NCI-H510A (cell line): ENCODE data around the gene PDIA2.
"Not testable (repeated sequence)": the region's sequence is repeated elsewhere in the genome, so short reads cannot be mapped to it uniquely, and the experiment has no call there.

Source experiments
- DNase-seq: peaks from one replicate; lab custom pipeline; 2025; lab: John Stamatoyannopoulos, UW

The PDIA2 gene

DNA sequence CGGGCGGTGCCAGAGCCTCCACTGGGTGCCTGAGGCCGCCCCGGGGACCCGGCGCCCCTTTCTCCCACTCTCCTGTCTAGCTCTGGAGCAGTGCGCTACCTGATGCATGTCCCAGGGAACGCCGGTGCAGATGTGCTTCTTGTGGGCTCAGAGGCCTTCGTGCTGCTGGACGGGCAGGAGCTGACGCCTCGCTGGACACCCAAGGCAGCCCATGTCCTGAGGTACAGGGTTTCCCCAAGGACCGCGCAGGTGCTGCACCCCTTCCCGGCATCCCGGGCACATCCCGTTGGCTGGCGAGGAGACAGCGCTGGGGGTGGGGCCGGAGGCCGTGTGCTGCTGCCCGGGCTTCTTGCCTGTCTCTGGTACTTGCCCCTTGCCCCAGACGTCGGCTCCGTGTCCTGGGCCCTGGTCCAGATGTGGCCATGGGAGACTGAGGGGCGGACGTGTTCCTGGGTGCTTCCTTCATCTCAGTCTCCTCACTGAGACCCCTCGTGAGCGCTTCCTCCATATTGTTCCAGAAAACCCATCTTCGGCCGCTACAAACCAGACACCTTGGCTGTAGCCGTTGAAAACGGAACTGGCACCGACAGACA, 19.7 kb upstream of the PDIA2 start:
- DNase-seq, result no peak

DNA sequence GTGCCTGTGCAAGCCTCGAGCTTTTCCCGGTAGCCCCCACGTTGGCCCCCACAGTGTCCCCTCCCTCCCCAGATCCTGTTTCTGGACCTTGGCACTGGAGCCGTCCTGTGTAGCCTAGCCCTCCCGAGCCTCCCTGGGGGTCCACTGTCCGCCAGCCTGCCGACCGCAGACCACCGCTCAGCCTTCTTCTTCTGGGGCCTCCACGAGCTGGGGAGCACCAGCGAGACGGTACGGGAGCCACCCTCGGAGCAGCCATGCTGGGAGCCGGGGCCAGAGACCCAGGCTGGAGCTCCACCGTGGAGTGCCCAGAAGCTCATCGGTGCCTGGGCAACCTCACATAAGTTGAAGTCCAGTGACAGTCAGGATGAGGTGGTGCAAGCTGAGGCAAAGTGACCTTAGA, 19.0 kb upstream of the PDIA2 start:
- no peak for DNase-seq

DNA sequence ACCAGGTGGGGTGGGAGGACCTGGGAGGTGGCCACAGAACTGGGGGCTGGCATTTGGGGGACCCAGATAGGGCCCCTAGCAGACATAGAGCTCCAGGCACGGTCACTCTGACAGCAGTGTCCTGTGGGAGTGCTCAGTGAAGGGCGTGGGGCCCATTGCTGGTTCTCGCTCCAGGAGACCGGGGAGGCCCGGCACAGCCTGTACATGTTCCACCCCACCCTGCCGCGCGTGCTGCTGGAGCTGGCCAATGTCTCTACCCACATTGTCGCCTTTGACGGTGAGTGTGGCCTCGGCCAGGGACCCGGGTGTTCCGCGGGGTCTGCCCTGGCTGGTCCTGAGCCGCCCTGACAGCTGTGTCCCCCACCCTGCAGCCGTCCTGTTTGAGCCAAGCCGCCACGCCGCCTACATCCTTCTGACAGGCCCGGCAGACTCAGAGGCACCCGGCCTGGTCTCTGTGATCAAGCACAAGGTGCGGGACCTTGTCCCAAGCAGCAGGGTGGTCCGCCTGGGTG, 18.5 kb upstream of the PDIA2 start:
- no peak for DNase-seq

DNA sequence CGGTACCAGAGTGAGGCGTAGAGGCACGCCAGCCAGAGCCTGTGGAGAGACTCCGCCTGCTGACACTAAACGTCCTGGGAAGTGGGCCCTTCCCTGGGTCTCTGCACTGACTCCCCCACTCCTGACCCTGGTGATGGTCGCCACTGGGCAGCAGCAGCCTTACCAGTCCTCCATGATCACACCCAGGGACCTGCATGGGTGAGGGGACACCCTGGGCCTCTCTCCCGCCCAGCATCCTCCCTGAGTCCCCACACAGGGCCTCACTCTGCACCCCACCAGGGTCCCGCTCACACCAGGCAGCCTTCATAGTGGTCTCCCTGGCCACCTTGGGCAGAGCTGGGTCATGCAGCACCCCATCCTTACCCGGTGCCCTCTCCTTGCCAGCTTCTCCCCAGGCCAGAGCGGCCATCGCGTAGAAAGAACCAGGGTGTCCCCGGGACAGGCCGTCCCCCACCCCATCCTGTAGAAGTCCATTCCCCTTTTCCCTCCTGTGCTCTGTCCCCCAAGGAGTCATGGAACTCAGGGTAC, 17.9 kb upstream of the PDIA2 start:
- no peak for DNase-seq

DNA sequence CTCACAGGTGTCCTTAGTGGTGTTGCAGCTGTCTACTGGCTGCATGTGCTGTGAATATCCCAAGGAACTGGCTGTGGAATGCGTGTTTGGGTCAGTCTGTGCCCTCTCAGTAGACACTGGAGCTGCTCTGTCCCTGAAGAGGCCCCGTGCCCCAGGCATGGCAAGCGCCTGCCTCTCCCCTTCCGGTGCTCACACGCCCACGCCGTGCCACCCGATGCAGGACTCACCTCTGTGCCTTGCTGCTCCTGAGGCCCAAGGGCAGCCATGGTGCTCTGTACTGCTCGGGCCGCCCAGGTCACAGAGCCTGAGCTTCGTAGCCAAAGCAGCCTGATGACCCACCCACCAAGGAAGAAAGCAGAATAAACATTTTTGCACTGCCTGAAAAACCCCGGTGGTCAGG, 17.3 kb upstream of the PDIA2 start:
- no peak for DNase-seq

DNA sequence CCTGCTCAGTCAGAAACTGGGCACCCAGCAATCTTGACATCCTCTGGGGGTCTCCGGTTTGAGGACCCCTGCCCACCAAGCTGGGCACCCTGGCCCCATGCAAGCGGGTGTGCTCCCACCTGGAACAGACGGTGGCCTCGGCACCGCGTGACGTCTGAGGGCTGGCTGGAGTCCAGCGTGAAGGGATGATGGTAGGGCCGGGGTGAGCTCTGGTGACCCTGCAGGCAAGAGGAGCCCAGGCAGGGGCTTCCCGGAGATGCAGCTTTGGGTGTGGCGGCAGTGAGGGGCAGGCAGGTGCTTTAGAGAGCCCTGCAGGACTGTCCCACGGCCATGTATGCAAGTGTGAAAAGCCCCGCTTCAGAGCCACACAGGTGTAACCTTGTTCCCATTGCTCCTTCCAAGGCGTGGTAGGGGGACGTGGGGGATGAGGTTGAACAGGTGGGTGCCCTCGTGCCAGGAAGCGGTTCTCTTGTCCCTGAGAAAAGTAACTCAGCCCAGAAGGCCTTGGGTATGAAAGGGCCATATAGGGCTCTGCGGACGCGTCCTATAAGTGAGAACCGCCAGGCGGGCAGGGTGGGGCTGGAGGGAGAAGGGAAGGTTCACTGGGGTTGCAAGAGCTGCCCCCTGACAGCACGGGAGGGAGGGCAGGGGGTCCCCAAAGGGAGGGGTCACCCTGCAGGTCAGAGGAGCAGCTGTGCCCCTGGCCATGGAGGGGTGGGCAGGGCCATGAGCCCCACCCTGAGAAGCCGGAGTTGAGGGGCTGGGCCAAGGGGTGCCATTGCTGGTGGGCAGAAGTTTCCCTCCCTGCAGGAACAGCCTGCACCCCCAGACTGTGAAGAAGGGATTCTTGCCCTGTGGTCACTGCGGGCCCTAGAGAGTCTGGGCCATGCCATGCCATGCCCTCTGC, 16.5 kb upstream of the PDIA2 start:
- DNase-seq, result no peak

DNA sequence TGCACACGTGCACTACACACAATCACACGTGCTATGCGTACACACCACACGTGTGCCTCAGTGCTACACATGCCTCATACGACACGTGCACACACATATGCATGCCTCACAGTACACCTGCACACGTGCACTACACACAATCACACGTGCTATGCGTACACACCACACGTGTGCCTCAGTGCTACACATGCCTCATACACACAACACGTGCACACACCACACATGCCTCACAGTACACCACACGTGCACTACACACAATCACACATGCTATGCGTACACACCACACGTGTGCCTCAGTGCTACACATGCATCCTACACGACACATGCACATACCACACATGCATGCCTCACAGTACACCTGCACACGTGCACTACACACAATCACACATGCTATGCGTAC, 15.4 kb upstream of the PDIA2 start:
- not testable (repeated sequence) for DNase-seq

DNA sequence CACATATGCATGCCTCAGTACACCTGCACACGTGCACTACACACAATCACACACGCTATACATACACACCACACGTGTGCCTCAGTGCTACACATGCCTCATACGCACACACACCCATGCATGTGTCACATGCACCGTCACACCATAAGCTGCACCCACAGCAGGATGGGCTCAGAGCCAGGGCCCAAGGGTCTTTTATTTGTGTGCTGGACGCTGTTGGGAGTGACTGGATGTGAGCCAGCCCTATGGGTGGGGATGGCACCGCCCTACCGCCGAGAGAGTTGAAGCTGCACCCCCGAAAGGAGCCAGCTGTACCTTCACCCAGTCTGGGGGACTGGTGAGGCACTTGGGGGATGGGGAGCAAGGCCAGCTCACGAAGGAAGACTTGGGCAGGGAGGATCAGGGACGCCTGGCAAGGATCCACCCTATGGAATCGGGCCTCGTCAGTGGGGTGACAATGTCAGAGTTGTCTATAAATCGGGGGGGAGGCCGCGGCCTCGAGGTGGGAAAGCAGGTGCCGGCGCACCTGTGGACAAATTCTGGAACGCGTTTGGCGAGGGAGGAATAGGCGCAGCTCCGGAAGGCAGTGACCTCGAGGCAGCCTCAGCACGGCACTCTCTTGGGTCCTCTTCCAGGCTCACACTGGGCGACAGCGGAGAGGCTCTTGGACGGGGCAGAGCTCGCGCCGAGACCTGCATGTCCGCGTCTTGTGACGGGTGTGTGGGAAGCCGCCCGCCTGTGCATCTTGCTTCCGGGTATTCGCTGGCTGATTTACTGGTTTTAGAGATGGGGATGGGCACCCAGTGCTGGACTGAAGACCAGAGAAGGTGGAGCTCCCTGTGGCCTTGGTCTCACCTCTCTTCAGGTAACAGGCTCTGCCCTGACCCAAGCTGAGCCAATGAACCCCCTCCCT, 14.6 kb upstream of the PDIA2 start:
- no peak for DNase-seq

DNA sequence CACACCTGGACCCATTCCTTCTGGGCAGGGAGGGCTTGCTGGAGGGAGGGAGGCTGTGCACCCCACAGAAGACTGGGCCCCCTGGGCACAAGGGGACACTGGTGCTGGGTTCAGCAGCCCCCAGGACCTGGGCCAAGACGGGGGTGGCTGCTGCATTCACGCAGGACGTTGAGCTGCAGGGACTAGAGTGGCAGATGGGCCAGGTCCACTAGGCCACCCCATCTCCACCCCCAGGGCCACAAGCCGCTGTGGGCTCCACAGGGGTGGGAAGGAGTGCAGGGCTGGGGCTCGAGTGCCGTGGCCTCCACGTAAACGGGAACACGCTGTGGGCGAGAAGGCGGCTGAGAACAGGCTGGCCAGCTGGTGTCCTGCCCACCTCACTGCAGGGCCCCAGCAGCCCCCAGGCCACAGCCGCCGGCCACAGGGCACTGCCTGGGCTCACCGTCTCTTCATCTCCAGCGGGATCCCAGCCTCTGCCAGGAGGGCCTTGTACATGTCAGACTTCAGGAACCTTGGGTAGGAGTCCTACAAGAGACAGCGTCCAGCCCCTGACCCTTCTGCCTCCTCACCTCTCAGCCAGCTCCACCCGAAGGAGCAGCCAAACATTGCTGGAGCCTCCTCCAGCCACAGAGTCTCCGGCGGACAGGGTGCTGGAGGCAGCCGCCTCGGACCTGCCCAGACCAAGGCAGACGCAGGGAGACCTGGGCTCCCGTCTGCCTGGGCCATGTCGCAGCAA, 13.7 kb upstream of the PDIA2 start:
- no peak for DNase-seq

DNA sequence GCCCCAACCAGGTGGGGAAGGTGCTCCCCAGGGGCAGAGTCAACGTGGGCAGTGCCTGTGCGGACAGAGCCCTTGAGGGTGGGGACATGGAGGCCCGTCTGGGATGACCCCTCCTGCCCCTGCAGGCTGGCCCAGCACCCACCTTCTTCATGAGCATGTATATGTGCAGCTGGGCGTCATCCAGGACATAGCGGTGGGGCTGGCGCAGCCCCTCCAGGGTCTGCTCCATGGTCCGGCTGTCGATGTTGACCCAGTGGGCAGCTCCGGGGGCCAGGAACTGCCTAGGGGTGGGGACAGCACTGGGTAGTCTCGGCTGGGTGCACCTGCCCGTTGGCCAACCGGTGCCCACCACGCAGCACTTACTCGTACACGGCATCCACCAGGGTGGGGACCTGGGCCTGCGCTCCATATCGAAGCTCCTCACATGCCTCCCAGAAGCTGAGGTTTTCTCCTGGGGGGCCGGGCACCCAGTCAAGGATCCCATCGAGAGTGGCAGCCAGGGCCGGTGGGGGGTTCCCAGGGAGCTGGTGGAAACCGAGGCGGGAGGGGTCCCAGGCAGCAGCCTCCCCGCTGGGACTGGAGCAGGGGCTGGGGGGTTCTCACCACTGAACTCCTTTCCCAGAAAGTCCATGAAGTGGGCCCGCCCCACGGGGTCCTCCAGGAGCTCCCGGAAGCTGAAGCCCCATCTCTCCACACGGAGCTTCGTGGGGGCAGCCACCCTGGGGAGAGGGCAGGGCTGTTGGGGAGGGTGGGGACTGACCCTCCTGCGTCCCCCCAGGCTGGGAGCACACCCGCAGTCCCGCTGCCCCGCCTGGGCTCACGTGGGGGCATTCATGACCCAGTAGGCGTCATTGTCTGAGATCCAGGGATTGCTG, 12.3 kb upstream of the PDIA2 start:
- DNase-seq, result no peak

DNA sequence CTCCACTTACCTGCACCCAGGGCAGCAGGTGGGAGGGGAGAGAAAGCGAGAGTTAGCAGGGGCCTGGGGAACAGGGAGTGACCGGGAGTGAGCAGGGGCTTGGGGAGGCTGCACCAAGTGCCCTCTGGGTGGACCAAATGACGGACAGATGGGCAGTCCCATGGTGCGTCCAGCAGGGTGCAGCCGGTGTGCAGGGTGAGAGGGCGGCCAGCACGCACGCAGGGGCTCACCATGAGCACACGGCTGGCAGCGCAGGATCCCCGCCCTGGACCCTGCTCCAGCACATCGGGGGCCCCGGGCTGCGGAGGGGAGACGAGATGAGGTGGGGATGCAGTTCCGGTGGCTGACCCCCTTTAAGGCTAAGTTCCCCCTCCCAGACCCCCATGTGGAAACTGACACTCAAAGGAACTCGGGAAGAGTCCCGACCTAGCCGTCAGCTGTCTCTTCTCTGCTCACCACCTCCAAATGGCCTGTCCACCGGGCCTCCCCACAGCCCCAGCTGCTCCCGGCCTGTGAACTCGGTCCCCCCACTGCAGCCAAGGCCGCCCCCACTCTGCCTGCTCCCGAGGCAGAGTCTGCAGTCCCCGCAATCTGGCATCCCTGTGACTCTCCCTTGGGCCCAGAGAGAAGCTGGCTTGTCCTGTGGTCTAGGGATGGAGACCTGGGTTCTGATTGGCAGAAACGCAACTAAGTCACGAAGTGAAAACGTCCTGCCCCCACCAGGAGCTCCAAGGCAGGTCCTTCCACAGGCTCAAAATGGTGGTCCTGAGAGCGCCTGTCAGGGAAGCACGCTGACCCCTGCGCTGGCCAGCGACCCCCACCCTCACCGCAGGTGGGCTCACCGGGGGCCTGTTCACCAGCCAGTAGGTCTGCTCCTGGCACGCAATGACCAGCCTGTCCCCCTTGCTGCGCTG, 10.1 kb upstream of the PDIA2 start:
- no peak for DNase-seq

DNA sequence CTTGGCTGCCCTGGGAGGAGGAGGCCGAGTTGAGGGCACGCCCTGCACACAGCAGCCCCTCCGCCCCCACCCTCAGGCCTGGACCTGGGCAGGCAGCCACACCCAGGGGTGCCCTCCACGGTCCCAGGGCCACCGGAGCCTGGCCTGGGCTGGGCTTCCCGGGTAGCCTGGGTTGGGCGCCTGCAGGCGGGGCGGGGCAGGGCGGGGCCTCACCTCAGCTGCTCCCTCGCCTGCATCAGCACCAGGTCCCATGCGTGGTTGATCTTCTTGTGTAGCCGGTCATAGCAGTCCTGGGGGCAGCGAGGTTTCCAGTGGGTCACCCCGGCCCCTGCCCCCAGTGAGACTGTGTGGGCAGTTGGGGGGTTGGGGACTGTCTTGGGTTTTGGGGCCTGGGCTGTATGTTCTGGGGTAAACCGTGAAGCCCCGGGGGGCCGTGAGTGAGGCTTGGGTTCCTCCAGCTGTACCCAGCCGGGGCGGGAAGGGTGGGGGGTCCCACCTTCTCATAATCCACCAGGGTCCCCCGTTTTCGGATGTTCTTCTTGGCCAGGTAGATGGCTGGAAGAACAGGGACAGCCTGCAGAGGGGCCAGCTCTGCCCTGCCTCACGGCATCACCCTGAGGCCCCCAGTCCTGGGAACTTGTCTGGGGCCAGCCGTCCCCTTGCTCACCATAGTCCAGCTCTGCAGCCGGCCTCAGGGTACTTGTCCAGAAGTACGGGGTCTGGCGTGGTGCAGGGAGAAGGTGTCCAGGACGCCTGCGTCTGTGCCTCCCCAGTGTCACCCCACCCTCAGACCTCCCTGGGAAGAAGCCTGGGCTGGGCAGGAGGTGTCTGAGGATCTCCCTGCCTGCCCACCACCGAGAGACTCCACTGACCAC, 9.2 kb upstream of the PDIA2 start:
- no peak for DNase-seq

DNA sequence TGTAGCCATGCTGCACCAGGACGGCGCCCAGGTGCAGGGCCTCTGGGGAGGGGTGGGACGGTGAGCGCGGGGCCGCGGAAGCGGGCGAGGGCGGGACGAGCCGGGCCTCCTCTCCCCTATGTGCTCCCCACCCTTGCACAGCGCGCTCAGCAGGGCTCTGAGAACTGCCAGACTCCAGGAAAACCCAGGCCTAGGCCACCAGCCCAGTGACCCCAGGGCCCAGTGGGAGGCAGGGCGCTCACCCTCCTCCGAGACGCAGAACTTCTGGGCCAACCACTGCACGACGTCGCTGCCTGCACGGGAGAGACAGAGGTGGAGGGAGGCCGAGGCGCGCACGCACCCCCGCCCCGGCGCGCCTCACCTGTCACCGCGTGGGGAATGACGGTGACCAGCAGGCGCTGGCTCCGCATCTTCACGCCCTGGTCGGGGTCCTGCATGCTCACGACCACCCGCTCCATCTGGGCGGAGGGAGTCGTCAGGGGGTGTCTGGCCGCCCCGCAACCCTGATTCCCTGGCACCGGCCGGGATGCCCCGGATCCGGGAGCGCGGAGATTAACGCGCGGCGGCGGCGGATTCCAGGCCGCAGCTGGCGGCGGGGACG, 7.8 kb upstream of the PDIA2 start:
- DNase-seq, result no peak

DNA sequence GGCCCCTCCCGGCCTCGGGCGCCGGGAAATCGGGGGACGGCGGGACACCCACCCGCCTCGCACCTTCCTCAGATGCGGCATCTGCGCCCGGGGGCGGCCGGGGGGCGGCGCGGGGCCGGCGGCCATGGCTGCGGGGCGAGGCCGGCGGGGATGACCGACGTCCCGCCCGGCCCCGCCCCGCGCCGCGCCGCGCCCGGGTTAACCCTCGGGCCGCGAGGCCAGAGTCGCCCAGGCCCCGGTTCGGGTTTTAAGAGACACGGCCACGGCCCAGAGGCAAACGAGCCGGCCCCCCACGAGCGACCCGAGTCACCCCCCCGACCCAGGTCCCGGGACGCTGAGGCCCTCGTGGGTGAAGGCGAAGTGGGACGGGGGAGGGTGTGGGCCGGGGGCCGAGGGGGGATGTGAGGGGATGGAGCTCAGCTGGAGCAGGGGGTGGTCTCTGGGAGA, 7.2 kb upstream of the PDIA2 start, which contains the start of gene RGS11:
RGS11 (minus strand) TSS at position 159 of the 447 bp plus-strand sequence; CDS start at position 126, 33 bp downstream.
- no peak for DNase-seq

DNA sequence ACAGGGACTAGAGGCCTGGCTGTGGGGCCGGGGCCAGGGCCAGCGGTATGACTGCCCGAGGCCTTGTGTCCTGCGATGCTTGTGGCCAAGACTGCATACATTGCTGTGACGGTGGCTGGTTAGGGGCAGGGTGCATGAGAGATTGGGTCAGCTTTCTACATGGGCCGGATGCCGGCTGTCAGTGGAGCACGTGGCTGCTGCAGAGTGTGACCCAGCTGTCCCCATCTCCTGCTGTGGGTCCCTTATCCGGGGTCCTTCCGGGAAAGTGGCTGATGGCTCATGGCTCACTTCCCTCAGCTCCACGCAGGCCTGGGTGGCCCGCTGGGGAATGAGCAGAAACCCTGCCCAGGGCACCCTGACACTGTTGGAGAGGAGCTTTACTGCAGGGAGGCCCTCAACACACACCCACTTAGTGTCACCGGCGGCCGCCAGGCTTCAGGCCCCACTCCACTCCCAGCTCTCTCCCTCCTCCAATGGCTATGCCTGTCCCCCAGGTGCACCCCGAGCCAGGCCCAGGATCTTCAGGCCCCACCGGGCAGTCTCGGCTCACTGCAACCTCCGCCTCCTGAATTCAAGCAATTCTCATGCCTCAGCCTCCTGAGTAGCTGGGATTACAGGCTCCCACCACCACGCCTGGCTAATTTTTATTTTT, 6.4 kb upstream of the PDIA2 start:
- DNase-seq, result no peak

DNA sequence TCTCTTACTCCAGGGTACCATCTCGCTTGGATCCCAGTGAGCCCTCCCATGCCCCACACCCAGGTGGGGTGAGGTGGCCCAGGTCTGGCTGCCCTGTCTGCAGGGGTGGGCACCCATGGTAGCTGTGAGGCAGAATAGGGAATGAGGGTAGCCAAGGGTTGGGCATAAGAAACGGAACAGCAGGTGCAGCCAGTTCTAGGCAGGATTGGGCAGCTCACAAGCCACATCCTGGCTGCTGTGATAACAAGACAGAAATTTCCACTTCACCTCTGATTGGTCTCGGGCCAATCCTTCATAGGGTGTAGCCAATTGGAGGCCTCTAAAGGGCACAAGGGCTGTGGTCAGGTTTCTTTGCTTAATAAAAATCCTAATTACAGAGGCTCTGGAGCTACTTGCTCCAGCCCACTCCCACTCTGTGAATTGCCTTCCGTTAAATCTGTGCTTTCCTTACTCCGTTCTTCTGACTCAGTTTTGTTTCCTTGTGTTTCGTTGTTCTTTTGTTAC, 4.0 kb upstream of the PDIA2 start:
- peak; percentile 49 for DNase-seq

DNA sequence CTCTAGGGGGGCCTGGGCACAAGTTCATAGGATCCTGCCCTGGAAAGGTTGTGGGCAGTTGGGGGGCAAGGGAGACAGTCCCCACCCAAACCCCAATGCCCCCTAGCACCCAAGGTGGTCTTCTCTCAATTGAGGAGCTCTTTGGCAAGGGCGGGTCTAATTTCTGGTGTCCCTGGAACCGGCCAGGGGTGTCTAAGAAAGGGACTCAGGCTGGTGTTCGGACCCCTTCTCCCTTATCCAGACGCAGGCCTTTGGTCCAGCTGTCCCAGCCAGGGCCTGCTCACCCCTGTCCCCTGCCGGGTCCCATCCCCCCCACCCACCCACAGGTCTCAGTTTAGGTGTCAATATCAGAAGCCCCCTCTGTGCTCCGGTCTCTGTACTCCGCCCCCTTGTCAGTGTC, 3.4 kb upstream of the PDIA2 start:
- no peak for DNase-seq
